ENCODE data around the gene BORCS8. TPM values are rescaled to one million over a fixed set of nuclear protein-coding genes. Genes with fewer than 3 reads are reported as not detected.
A peak's percentile ranks its signal among the peaks of the same experiment; 100 is the strongest.

The BORCS8 gene
- total and polyA plus RNA-seq, 2 of the 13 experiments (the other 11 are each of a cell fraction or from before 2014, with no cell fraction given), result 9.6 to 13.3 TPM

GRCh38 chr19:19138109-19138981 is 53.6 kb downstream of the BORCS8 start, which contains the start of gene TMEM161A (continued):
- TF ChIP-seq ZNF772 (CRISPR knock-in tag; IDR thresholded peaks at IDR 0.05), result no peak
- TF ChIP-seq RNF2 (conservative IDR thresholded peaks at IDR 0.05; ENCODE audit: low read depth), result peak; percentile 89
- no peak for TF ChIP-seq SNAPC2 (CRISPR knock-in tag; IDR thresholded peaks at IDR 0.05)
- 0 out of 2 replicates have a peak, but pooled peaks have one; percentile 23 for TF ChIP-seq ZNF335 (CRISPR knock-in tag; IDR thresholded peaks at IDR 0.05)
- 0 out of 2 replicates have a peak, but pooled peaks have one; percentile 34 for TF ChIP-seq ZNF557 (CRISPR knock-in tag; IDR thresholded peaks at IDR 0.05)
- TF ChIP-seq ZNF143 (CRISPR knock-in tag; IDR thresholded peaks at IDR 0.05), result peak; percentile 97
- TF ChIP-seq GMEB1 (CRISPR knock-in tag; IDR thresholded peaks at IDR 0.05; ENCODE audit: borderline replicate concordance), result peak; percentile 78; the same call in 1 of the 2 replicates
- no peak for TF ChIP-seq ZBTB1 (CRISPR knock-in tag; IDR thresholded peaks at IDR 0.05; ENCODE audit: borderline replicate concordance)
- peak; percentile 49; the same call in 1 of the 2 replicates for TF ChIP-seq ZNF264 (CRISPR knock-in tag; IDR thresholded peaks at IDR 0.05)
- TF ChIP-seq ZKSCAN5 (CRISPR knock-in tag; IDR thresholded peaks at IDR 0.05), result no peak
- no peak for TF ChIP-seq MED13 (CRISPR knock-in tag; IDR thresholded peaks at IDR 0.05)
- no peak for TF ChIP-seq ELF3 (CRISPR knock-in tag; IDR thresholded peaks at IDR 0.05)
- no peak for TF ChIP-seq RFX3 (CRISPR knock-in tag; IDR thresholded peaks at IDR 0.05)
- TF ChIP-seq KLF12 (CRISPR knock-in tag; IDR thresholded peaks at IDR 0.05; ENCODE audit: borderline replicate concordance), result 0 out of 2 replicates have a peak, but pooled peaks have one; percentile 24
- TF ChIP-seq IRX3 (CRISPR knock-in tag; IDR thresholded peaks at IDR 0.05; ENCODE audit: borderline replicate concordance, low read depth), result no peak
- TF ChIP-seq HNF4A (CRISPR knock-in tag; IDR thresholded peaks at IDR 0.05), result no peak
- TF ChIP-seq MAZ (IDR thresholded peaks at IDR 0.05; ENCODE audit: borderline replicate concordance, low read depth, low read length), result peak; percentile 40; the same call in 1 of the 2 replicates
- peak; percentile 31; the same call in 1 of the 2 replicates for TF ChIP-seq MAZ (CRISPR knock-in tag; IDR thresholded peaks at IDR 0.05; ENCODE audit: low read depth)
- 0 out of 2 replicates have a peak, but pooled peaks have one; percentile 38 for TF ChIP-seq ZHX1 (CRISPR knock-in tag; IDR thresholded peaks at IDR 0.05; ENCODE audit: low read depth)
- no peak for TF ChIP-seq ZNF354B (CRISPR knock-in tag; IDR thresholded peaks at IDR 0.05)
